WI38 (cell line): ENCODE results near the gene PAPOLA.

Source experiments
- H3K4me3 ChIP-seq: 2 replicates; pipeline ENCODE4 v1.5.1; 2011; ENCODE audit warnings: low read depth, mild to moderate bottlenecking, control low read depth, low read length
- TF ChIP-seq, protein P1 (sequence below): IDR thresholded peaks from 2 replicates; pipeline ENCODE4 v1.5.1; 2012; ENCODE audit warnings: low read depth, mild to moderate bottlenecking, control low read depth, low read length

The PAPOLA gene

DNA sequence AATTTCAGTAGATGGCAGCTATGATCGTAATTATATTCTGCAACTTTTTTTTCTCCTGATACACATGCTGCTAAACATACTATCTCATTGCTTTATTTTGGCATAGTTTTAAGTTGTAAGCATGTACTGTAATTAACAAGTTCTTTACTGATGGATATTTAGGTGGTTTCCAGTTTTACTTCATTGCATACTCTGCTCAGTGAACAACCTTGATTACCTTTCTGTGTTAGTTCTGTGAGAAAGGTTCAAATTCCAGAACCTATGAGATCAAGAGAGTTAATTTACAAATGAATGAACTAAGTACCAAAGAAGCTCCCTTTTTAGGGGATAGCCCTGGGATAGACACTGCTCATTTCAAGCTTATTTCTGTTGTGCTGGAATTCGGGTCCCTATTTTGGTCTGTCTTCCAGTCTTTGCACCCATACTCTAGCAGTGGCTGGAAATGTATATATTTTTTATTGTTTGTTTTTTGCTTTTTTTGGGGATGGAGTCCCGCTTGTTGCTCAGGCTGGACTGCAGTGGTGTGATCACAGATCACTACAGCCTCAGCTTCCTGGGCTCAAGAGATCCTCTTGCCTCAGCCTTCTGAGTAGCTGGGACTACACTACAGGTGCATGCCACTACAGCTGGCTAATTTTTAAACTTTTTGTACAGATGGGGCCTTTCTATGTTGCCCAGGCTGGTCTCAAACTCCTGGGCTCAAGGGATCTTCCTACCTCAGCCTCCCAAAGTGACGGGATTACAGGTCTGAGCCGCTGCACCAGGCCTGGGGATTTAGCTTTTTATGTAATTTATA lies 10.6 kb downstream of the PAPOLA start:
- no peak overlapping the region for H3K4me3 ChIP-seq

GRCh38 chr14:96514694-96515093 lies 12.5 kb downstream of the PAPOLA start:
- TF ChIP-seq, protein P1, sequence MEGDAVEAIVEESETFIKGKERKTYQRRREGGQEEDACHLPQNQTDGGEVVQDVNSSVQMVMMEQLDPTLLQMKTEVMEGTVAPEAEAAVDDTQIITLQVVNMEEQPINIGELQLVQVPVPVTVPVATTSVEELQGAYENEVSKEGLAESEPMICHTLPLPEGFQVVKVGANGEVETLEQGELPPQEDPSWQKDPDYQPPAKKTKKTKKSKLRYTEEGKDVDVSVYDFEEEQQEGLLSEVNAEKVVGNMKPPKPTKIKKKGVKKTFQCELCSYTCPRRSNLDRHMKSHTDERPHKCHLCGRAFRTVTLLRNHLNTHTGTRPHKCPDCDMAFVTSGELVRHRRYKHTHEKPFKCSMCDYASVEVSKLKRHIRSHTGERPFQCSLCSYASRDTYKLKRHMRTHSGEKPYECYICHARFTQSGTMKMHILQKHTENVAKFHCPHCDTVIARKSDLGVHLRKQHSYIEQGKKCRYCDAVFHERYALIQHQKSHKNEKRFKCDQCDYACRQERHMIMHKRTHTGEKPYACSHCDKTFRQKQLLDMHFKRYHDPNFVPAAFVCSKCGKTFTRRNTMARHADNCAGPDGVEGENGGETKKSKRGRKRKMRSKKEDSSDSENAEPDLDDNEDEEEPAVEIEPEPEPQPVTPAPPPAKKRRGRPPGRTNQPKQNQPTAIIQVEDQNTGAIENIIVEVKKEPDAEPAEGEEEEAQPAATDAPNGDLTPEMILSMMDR, result no peak
- H3K4me3 ChIP-seq, result no peak overlapping the region

More for the DNA sequence above, 10.6 kb downstream of the PAPOLA start:
- TF ChIP-seq, protein P1, result no peak

DNA sequence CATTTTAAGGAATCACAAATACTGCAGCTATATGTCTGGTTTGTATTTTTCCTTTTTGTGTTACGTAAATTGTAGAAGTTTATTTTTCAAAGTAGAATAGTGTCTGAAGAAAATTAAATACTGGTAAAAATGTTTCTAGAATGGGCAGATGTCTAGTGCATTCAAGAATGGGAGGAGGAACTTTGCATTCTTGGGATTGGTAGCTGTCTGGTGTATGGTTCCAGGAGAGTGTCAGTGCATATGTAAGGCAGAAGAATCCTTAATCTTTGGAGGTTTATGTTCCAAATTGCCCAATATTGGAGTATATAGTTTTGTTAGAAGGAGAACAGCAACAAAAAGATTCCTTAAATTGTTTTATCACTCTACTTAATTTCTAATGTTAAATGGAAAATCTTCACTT lies 13.5 kb downstream of the PAPOLA start:
- TF ChIP-seq, protein P1, result no peak
- H3K4me3 ChIP-seq, result no peak overlapping the region

- TF ChIP-seq, protein P1, result no peak
- H3K4me3 ChIP-seq, result no peak overlapping the region
Measured at GRCh38 chr14:96516351-96516750, 14.2 kb downstream of the PAPOLA start.

DNA sequence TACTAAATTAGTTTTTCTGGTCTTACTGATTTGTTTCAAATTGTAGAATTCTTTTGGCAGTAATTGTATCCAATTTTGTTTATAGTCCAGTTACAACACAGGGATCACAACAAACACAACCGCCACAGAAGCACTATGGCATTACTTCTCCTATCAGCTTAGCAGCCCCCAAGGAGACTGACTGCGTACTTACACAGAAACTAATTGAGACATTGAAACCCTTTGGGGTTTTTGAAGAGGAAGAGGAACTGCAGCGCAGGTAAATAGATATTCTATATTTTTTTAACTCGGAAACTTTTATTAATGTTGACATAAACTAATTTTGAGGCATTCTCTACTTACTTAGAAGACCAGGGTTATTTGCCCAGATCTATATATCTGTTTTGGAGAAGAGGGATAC lies 17.8 kb downstream of the PAPOLA start:
- TF ChIP-seq, protein P1, result no peak
- H3K4me3 ChIP-seq, result no peak overlapping the region

- TF ChIP-seq, protein P1, result no peak
- no peak overlapping the region for H3K4me3 ChIP-seq
Measured at GRCh38 chr14:96525452-96525851, 23.3 kb downstream of the PAPOLA start.

GRCh38 chr14:96532632-96533031 lies 30.4 kb downstream of the PAPOLA start:
- TF ChIP-seq, protein P1, result no peak
- H3K4me3 ChIP-seq, result no peak overlapping the region
